ENCODE data around the gene FNDC3B. TPM values are rescaled to one million over a fixed set of nuclear protein-coding genes. Genes with fewer than 3 reads are reported as not detected.

Gene FNDC3B
- total and polyA plus RNA-seq, 9 of the 15 experiments (the other 6 are each of a cell fraction or from before 2014, with no cell fraction given): 7.0 to 35.8 (median 16.2) TPM

DNA sequence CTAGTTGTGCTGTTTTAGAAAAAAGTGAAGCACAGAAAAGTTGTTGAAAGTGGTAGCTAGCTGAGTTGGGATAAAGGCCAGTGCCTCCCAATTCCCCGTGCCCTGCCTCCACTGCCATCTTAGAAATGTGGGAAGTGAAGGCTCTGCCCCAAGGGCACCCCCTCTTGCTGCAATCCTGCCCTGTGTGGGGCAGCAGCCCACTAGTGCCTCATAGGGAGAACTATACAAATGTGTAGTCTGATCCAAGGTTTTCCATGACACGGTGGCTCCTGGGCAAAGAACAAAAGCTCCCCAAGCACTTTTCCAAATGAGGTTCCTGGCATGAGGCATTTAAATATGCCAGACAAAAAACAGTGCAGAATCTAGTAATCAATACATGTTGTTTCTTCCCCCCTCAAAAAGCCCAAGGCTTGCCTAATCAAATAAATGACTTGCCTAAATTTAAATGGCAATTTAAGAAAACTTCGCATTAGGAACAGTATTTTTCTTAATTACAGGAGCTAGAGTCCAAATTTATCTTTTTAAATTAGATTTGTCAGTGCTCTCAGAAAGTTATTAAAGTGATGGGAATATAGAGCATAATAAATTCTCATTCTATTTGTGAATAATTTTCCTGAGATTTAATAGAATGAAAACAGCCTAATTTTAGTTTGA is 325.1 kb downstream of the FNDC3B start:
- Histone ChIP-seq H3K9ac (ENCODE audit: insufficient read depth in 1 of 2, low read depth in 2 of 2, low read length in 2 of 2) (no peak overlapping the region), H2AFZ (ENCODE audit: low read depth, low read length) (no peak overlapping the region), H3K9me3 (replicated peaks; ENCODE audit: control insufficient read depth, insufficient read depth, low read depth, low read length) (no peaks in the 10 kb centered on the region), H3K4me3 (no peak overlapping the region), H3K79me2 (ENCODE audit: control insufficient read depth, insufficient read depth, low read length) (no peaks in the 10 kb centered on the region), H3K9me1 (ENCODE audit: control insufficient read depth, insufficient read depth, low read length) (no peaks in the 10 kb centered on the region), H3K36me3 (ENCODE audit: control insufficient read depth, insufficient read depth, low read length) (peaks cover 40% of the 10 kb centered on the region), H3K4me2 (ENCODE audit: insufficient read depth, low read length) (no peak overlapping the region), H3K27me3 (ENCODE audit: control insufficient read depth in 2 of 2, insufficient read depth in 2 of 2, low read length in 2 of 2) (no peaks in the 10 kb centered on the region), H3K4me1 (replicated peaks in 1 of 2; ENCODE audit: control insufficient read depth in 2 of 2, insufficient read depth in 2 of 2, low read length in 2 of 2) (no peaks in the 10 kb centered on the region), H3K27ac (ENCODE audit: extremely low read depth, low read depth, low read length) (no peak overlapping the region), H4K20me1 (replicated peaks; ENCODE audit: control insufficient read depth, insufficient read depth, low read length) (no peaks in the 10 kb centered on the region)
- DNase-seq (ENCODE audit: extremely low read depth in 1 of 4, low spot score in 3 of 4) (no peak), ATAC-seq (no peak), FAIRE-seq (no peak)
- BruUV-seq (replicated peaks): no TSS peak
- 95% methylated on average over 3 of the region's 3 CpGs for WGBS (ENCODE audit: insufficient coverage, low coverage, missing lambda C conversion rate)
- in situ Hi-C loops (cut with MboI) (no loop called here), intact Hi-C loops (cut with micrococcal nuclease) (no loop called here)
- TF ChIP-seq, protein P1, sequence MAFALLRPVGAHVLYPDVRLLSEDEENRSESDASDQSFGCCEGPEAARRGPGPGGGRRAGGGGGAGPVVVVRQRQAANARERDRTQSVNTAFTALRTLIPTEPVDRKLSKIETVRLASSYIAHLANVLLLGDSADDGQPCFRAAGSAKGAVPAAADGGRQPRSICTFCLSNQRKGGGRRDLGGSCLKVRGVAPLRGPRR (CRISPR knock-in tag; IDR thresholded peaks at IDR 0.05): no peak
- TF ChIP-seq HMG20A (CRISPR knock-in tag; conservative IDR thresholded peaks at IDR 0.05): no peak
- TF ChIP-seq ATF1 (CRISPR knock-in tag; IDR thresholded peaks at IDR 0.05): no peak
- TF ChIP-seq ATF1 (tag; IDR thresholded peaks at IDR 0.05): no peak
- no peak for TF ChIP-seq KAT2B (IDR thresholded peaks at IDR 0.05; ENCODE audit: low read depth, low read length)
- no peak for TF ChIP-seq ZBED1 (IDR thresholded peaks at IDR 0.05)
- TF ChIP-seq ZNF232 (CRISPR knock-in tag; IDR thresholded peaks at IDR 0.05): no peak
- no peak for TF ChIP-seq BMI1 (IDR thresholded peaks at IDR 0.05; ENCODE audit: low read length)
- TF ChIP-seq ZNF384 (IDR thresholded peaks at IDR 0.05; ENCODE audit: low read depth, low read length): no peak
- no peak for TF ChIP-seq ZNF165 (CRISPR knock-in tag; IDR thresholded peaks at IDR 0.05; ENCODE audit: borderline replicate concordance)
- POLR2A ChIA-PET: interaction anchor here (0.6 to 1.7 kb wide), 2 partner anchors 16 to 27 kb away, joined by 3 to 4 read pairs; no protein-coding TSS in a partner anchor
- CTCF ChIA-PET (ENCODE audit: low intra/inter-chr PET ratio): no interaction called here
